Spleen (tissue), 11 donors: Measurements from ENCODE around the gene EPHB2. TPM values are rescaled to one million over a fixed set of nuclear protein-coding genes. Genes with fewer than 3 reads are reported as not detected.

Experiments
- DNase-seq: peaks from one replicate; pipeline ENCODE4 v3.0.0-alpha.2; 2020
- H3K27ac ChIP-seq, 8 donors: fragments of 200-600 bp; sonication (generic) in 7 of 8; 1 replicate in 4 of 8; 2 replicates in 4 of 8; pipeline versions ENCODE4 v1.5.0 to v1.8.0; 2016 to 2021; ENCODE audit warnings: inconsistent platforms in 4 of 8, mild to moderate bottlenecking in 4 of 8, moderate library complexity in 1 of 8
- H3K27me3 ChIP-seq, 7 donors: fragments of 200-600 bp; sonication (generic) in 6 of 7; replicated peaks in 1 of 7; 1 replicate in 4 of 7; 2 replicates in 3 of 7; pipeline versions ENCODE4 v1.5.0 to v1.8.0; 2016 to 2021; ENCODE audit warnings: inconsistent platforms in 3 of 7, mild to moderate bottlenecking in 1 of 7
- H3K36me3 ChIP-seq, 6 donors: fragments of 200-600 bp; sonication (generic) in 5 of 6; 1 replicate in 4 of 6; 2 replicates in 2 of 6; pipeline versions ENCODE4 v1.5.0 to v1.8.0; 2016 to 2021; ENCODE audit warnings: inconsistent platforms in 2 of 6
- H3K4me1 ChIP-seq, 6 donors: fragments of 200-600 bp; sonication (generic) in 5 of 6; 1 replicate in 3 of 6; 2 replicates in 3 of 6; pipeline versions ENCODE4 v1.5.0 to v1.8.0; 2016 to 2021; ENCODE audit warnings: inconsistent platforms in 3 of 6
- H3K4me3 ChIP-seq, 8 donors: fragments of 200-600 bp; sonication (generic) in 7 of 8; 1 replicate in 4 of 8; 2 replicates in 4 of 8; pipeline versions ENCODE4 v1.5.0 to v1.8.0; 2016 to 2021; ENCODE audit warnings: inconsistent platforms in 4 of 8, mild to moderate bottlenecking in 4 of 8, moderate library complexity in 2 of 8
- H3K9me3 ChIP-seq, 8 donors: fragments of 200-600 bp; sonication (generic) in 7 of 8; 1 replicate in 4 of 8; 2 replicates in 4 of 8; pipeline versions ENCODE4 v1.5.0 to v1.8.0; 2016 to 2021; ENCODE audit warnings: inconsistent platforms in 4 of 8
- CTCF ChIP-seq, 11 experiments: fragments of 200-600 bp in 7 of 11; fragments of 450-650 bp in 4 of 11; sonication (generic) in 4 of 11; IDR thresholded peaks in 8 of 11; conservative IDR thresholded peaks in 3 of 11; 1 replicate in 7 of 11; 2 replicates in 4 of 11; pipeline versions ENCODE4 v1.4.0 to v1.8.0; 2016 to 2021; ENCODE audit warnings: antibody characterized with exemption in 11 of 11, inconsistent platforms in 4 of 11, mild to moderate bottlenecking in 1 of 11
- POLR2A ChIP-seq, 3 donors: fragments of 450-650 bp; IDR thresholded peaks; one replicate each; pipeline ENCODE4 v1.5.1; 2017; ENCODE audit warnings: antibody characterized with exemption in 3 of 3, mild to moderate bottlenecking in 1 of 3
- POLR2AphosphoS5 ChIP-seq, 3 donors: sonication (generic); formaldehyde crosslinking; IDR thresholded peaks; one replicate each; pipeline ENCODE4 v1.5.1; 2017; ENCODE audit warnings: antibody characterized with exemption in 3 of 3
- WGBS, 5 donors: extraction: QIAGEN DNeasy Blood & Tissue Kit in 3 of 5; methylation state at CpG; one replicate each; pipeline versions ENCODE4 v1.1.5 to v1.1.7; 2013 to 2018; 5-methylcytosine and 5-hydroxymethylcytosine counted together
- intact Hi-C: fragments of 100-400 bp; cut with DNase I; formaldehyde crosslinking; loops from one replicate; pipeline ENCODE4 v1.15.0; 2023; ENCODE audit warnings: low total_unique reads
- polyA plus RNA-seq, 3 donors: library from polyadenylated mRNA; stranded (reverse); fragments of 200-250 nt; gene quantifications; one replicate each; pipeline ENCODE4 v1.2.1, GENCODE V29; 2013
- total RNA-seq, 7 donors: library from RNA; depleted of rRNA in 3 of 7; stranded (reverse); fragments of >200 nt in 3 of 7; fragmentation: NEBNext Ultra II Directional in 4 of 7; extraction: Animal tissue kit (Norgen Biotek cat#: 25700) in 4 of 7; gene quantifications; one replicate each; pipeline versions ENCODE4 v1.1.0 to v1.2.1, GENCODE V29; 2016 to 2021
- donor health status: healthy with polysubstance abuse.
- donor health status: DM: no; HTN: no; CAD: no; lungs with moderate emphysema.
- donor health status: DM: no; HTN: no; CAD: no.
- donor health status: Bipolar disorder and iron deficiency.
- donor health status: healthy.
- donor health status: DM: no; HTN: no; CAD: no.
- donor health status: DM: yes; HTN: yes; CAD: no.

The EPHB2 gene
- total and polyA plus RNA-seq, 10 donors: 0.67 to 9.3 (median 6.3) TPM

- Histone ChIP-seq H3K36me3 (no peaks in the 10 kb centered on the region), H3K27me3 (peaks cover 0 to 77% (median 19%) of the 10 kb centered on the region in 7 donors), H3K4me3 (no peak overlapping the region), H3K27ac (no peak overlapping the region), H3K4me1 (peaks cover 0 to 11% (median 2%) of the 10 kb centered on the region in 6 donors), H3K9me3 (no peaks in the 10 kb centered on the region)
- WGBS, 5 donors: 72 to 79% (median 74%) methylated on average over 3 of the region's 3 CpGs
- intact Hi-C loops: no loop called here
- DNase-seq: no peak
- TF ChIP-seq POLR2AphosphoS5 (IDR thresholded peaks at IDR 0.05): no peak
- TF ChIP-seq POLR2A (IDR thresholded peaks at IDR 0.05): no peak
- no peak for TF ChIP-seq CTCF (IDR thresholded peaks at IDR 0.05 in 8 of 11, conservative IDR thresholded peaks at IDR 0.05 in 3 of 11)
Observed at GRCh38 chr1:22951796-22952195, 241.2 kb downstream of the EPHB2 start.

GRCh38 chr1:22952694-22953056 is 242.0 kb downstream of the EPHB2 start:
- TF ChIP-seq POLR2A (IDR thresholded peaks at IDR 0.05) (no peak), CTCF (IDR thresholded peaks at IDR 0.05 in 8 of 11, conservative IDR thresholded peaks at IDR 0.05 in 3 of 11) (no peak), POLR2AphosphoS5 (IDR thresholded peaks at IDR 0.05) (no peak)
- no peak for DNase-seq
- intact Hi-C loops: no loop called here
- Histone ChIP-seq H3K4me3 (no peak overlapping the region), H3K9me3 (no peaks in the 10 kb centered on the region), H3K27me3 (peaks cover 0 to 72% (median 19%) of the 10 kb centered on the region in 7 donors), H3K36me3 (no peaks in the 10 kb centered on the region), H3K4me1 (peaks cover 0 to 11% (median 2%) of the 10 kb centered on the region in 6 donors), H3K27ac (no peak overlapping the region)
- 83 to 89% (median 89%) methylated on average over 5 of the region's 5 CpGs for WGBS, 5 donors

GRCh38 chr1:22953057-22953739 is 242.6 kb downstream of the EPHB2 start:
- H3K4me3 ChIP-seq: peak overlapping the region in 1 of 8 donors; percentile 21
- no peaks in the 10 kb centered on the region for H3K9me3 ChIP-seq
- H3K27ac ChIP-seq: no peak overlapping the region
- 14 to 30% (median 18%) methylated on average over 22 to 92 of the region's 92 CpGs for WGBS, 5 donors
- DNase-seq: peak; percentile 51
- peaks cover 0 to 11% (median 2%) of the 10 kb centered on the region in 6 donors for H3K4me1 ChIP-seq
- intact Hi-C loops: no loop called here
- H3K36me3 ChIP-seq: no peaks in the 10 kb centered on the region
- TF ChIP-seq CTCF (IDR thresholded peaks at IDR 0.05 in 8 of 11, conservative IDR thresholded peaks at IDR 0.05 in 3 of 11) (no peak), POLR2A (IDR thresholded peaks at IDR 0.05) (no peak), POLR2AphosphoS5 (IDR thresholded peaks at IDR 0.05) (no peak)
- H3K27me3 ChIP-seq: peaks cover 0 to 68% (median 19%) of the 10 kb centered on the region in 7 donors

- H3K4me1 ChIP-seq: peaks cover 0 to 11% (median 2%) of the 10 kb centered on the region in 6 donors
- peak; percentile 65 for DNase-seq
- H3K27ac ChIP-seq: no peak overlapping the region
- peaks cover 0 to 68% (median 19%) of the 10 kb centered on the region in 7 donors for H3K27me3 ChIP-seq
- intact Hi-C loops: no loop called here
- H3K36me3 ChIP-seq: no peaks in the 10 kb centered on the region
- WGBS, 5 donors: 15 to 30% (median 22%) methylated on average over 3 to 38 of the region's 38 CpGs
- H3K4me3 ChIP-seq: peak overlapping the region in 1 of 8 donors; percentile 21
- no peaks in the 10 kb centered on the region for H3K9me3 ChIP-seq
- no peak for TF ChIP-seq CTCF (IDR thresholded peaks at IDR 0.05 in 8 of 11, conservative IDR thresholded peaks at IDR 0.05 in 3 of 11)
- TF ChIP-seq POLR2A (IDR thresholded peaks at IDR 0.05): no peak
- TF ChIP-seq POLR2AphosphoS5 (IDR thresholded peaks at IDR 0.05): no peak
Observed at GRCh38 chr1:22953740-22954141, 243.1 kb downstream of the EPHB2 start.
